ENCODE data around the gene JSRP1. TPM values are rescaled to one million over a fixed set of nuclear protein-coding genes. Genes with fewer than 3 reads are reported as not detected.
A peak's percentile ranks its signal among the peaks of the same experiment; 100 is the strongest.

Gene JSRP1
- total RNA-seq, 2 experiments from 2014 or later: 0.56 to 0.58 TPM

- H3K27ac ChIP-seq (ENCODE audit: low read depth in 1 of 2, low read length in 2 of 2): no peak overlapping the region
- CTCF ChIA-PET: interaction anchor here (0.6 to 1.6 kb wide), 4 partner anchors 8 to 24 kb away, joined by 3 to 6 read pairs (median 4); partner anchors contain the start of gene PLEKHJ1
- DNase-seq: no peak
Observed at GRCh38 chr19:2259336-2259735, 3.1 kb upstream of the JSRP1 start.

GRCh38 chr19:2255112-2255845 is 938 bp downstream of the JSRP1 start:
- H3K4me1 ChIP-seq (ENCODE audit: insufficient read depth, low read length): peaks cover 77% of the 10 kb centered on the region
- Mint-ChIP-seq H3K27me3 (no peaks in the 10 kb centered on the region), H3K4me1 (ENCODE audit: low read depth) (peaks cover 31% of the 10 kb centered on the region), H3K9me3 (no peaks in the 10 kb centered on the region), H3K4me3 (no peak overlapping the region), H3K27ac (no peak overlapping the region), H3K36me3 (ENCODE audit: low read depth) (no peaks in the 10 kb centered on the region)
- H3K36me3 ChIP-seq (ENCODE audit: insufficient read depth, low read length): no peaks in the 10 kb centered on the region
- no peak for DNase-seq
- POLR2A ChIA-PET: interaction anchor here (1.4 to 11.6 kb wide), 2 partner anchors 15 to 16 kb away, joined by 3 to 195 read pairs; no protein-coding TSS in a partner anchor
- intact Hi-C loops (cut with DNase I, micrococcal nuclease): no loop called here
- CTCF ChIA-PET: interaction anchor here (0.8 kb wide), 1 partner anchor 18 kb away, joined by 3 read pairs; no protein-coding TSS in a partner anchor
- peaks cover 0 to 9% of the 10 kb centered on the region in 2 experiments for H3K9me3 ChIP-seq (ENCODE audit: control insufficient read depth in 1 of 2, insufficient read depth in 1 of 2, low read length in 2 of 2)
- no peak overlapping the region for H3K27ac ChIP-seq (ENCODE audit: low read depth in 1 of 2, low read length in 2 of 2)
- H3K27me3 ChIP-seq (ENCODE audit: control insufficient read depth in 1 of 2, insufficient read depth in 2 of 2, low read length in 2 of 2): peaks cover 16 to 22% of the 10 kb centered on the region in 2 experiments
- no peak for TF ChIP-seq CTCF (IDR thresholded peaks at IDR 0.05)
- no peak for ATAC-seq (ENCODE audit: poor library complexity)
- no peak overlapping the region for H3K4me3 ChIP-seq (ENCODE audit: low read length)

More at GRCh38 chr19:2259336-2259735, 3.1 kb upstream of the JSRP1 start:
- peaks cover 59% of the 10 kb centered on the region for H3K4me1 ChIP-seq (ENCODE audit: insufficient read depth, low read length)
- H3K27me3 ChIP-seq (ENCODE audit: control insufficient read depth in 1 of 2, insufficient read depth in 2 of 2, low read length in 2 of 2): no peaks in the 10 kb centered on the region
- intact Hi-C loops (cut with DNase I, micrococcal nuclease): no loop called here
- no peak for ATAC-seq (ENCODE audit: poor library complexity)
- Mint-ChIP-seq H3K4me1 (ENCODE audit: low read depth) (peaks cover 29% of the 10 kb centered on the region), H3K4me3 (peak overlapping the region; percentile 83), H3K36me3 (ENCODE audit: low read depth) (no peaks in the 10 kb centered on the region), H3K27me3 (no peaks in the 10 kb centered on the region), H3K9me3 (no peaks in the 10 kb centered on the region), H3K27ac (peak overlapping the region; percentile 98)
- no peaks in the 10 kb centered on the region for H3K36me3 ChIP-seq (ENCODE audit: insufficient read depth, low read length)
- POLR2A ChIA-PET: interaction anchor here (0.7 to 11.6 kb wide), 6 partner anchors 10 to 108 kb away, joined by 3 to 195 read pairs (median 7); partner anchors contain the start of genes AMH, AP3D1 and PLEKHJ1
- no peaks in the 10 kb centered on the region for H3K9me3 ChIP-seq (ENCODE audit: control insufficient read depth in 1 of 2, insufficient read depth in 1 of 2, low read length in 2 of 2)
- no peak overlapping the region for H3K4me3 ChIP-seq (ENCODE audit: low read length)
- no peak for TF ChIP-seq CTCF (IDR thresholded peaks at IDR 0.05)

GRCh38 chr19:2254064-2254872 is 1.9 kb downstream of the JSRP1 start:
- Histone ChIP-seq H3K9me3 (ENCODE audit: control insufficient read depth in 1 of 2, insufficient read depth in 1 of 2, low read length in 2 of 2) (peaks cover 0 to 11% of the 10 kb centered on the region in 2 experiments), H3K4me1 (ENCODE audit: insufficient read depth, low read length) (peaks cover 74% of the 10 kb centered on the region), H3K27ac (ENCODE audit: low read depth in 1 of 2, low read length in 2 of 2) (no peak overlapping the region), H3K4me3 (ENCODE audit: low read length) (no peak overlapping the region), H3K27me3 (ENCODE audit: control insufficient read depth in 1 of 2, insufficient read depth in 2 of 2, low read length in 2 of 2) (peaks cover 23 to 26% of the 10 kb centered on the region in 2 experiments), H3K36me3 (ENCODE audit: insufficient read depth, low read length) (no peaks in the 10 kb centered on the region)
- H3K27ac Mint-ChIP-seq: no peak overlapping the region
- POLR2A ChIA-PET: interaction anchor here (4.1 to 11.6 kb wide), 2 partner anchors 15 to 17 kb away, joined by 44 to 195 read pairs; no protein-coding TSS in a partner anchor
- H3K4me3 Mint-ChIP-seq: peak overlapping the region; percentile 69
- DNase-seq: no peak
- intact Hi-C loops (cut with DNase I, micrococcal nuclease): no loop called here
- no peak for ATAC-seq (ENCODE audit: poor library complexity)
- CTCF ChIA-PET: interaction anchor here (0.8 to 1.8 kb wide), 2 partner anchors 17 to 19 kb away, joined by 3 to 10 read pairs; no protein-coding TSS in a partner anchor
- H3K4me1 Mint-ChIP-seq (ENCODE audit: low read depth): peaks cover 24% of the 10 kb centered on the region
- H3K27me3 Mint-ChIP-seq: no peaks in the 10 kb centered on the region
- TF ChIP-seq CTCF (IDR thresholded peaks at IDR 0.05): no peak
- H3K9me3 Mint-ChIP-seq: no peaks in the 10 kb centered on the region
- H3K36me3 Mint-ChIP-seq (ENCODE audit: low read depth): no peaks in the 10 kb centered on the region

All from CD4-positive, alpha-beta T cell (primary cell).